ENCODE data around the gene LRRC57.
"Not testable (repeated sequence)": the region's sequence is repeated elsewhere in the genome, so short reads cannot be mapped to it uniquely, and the experiment has no call there.

LRRC57 gene

GRCh38 chr15:42548249-42549031, at the start of gene LRRC57, which contains the start of gene HAUS2:
Gene LRRC57, minus strand, starts transcription at chr15:42548793. Its CDS starts 359 bp downstream, at chr15:42548434.
Gene HAUS2, plus strand, starts transcription at chr15:42548838. Its CDS starts 35 bp downstream, at chr15:42548873.
- peak; percentile 56 for DNase-seq (ENCODE audit: low spot score)
- no peak for FAIRE-seq

- FAIRE-seq: no peak
- DNase-seq (ENCODE audit: low spot score): no peak
Measured at GRCh38 chr15:42595626-42596240, 47.1 kb upstream of the LRRC57 start.

- DNase-seq (ENCODE audit: low spot score) (no peak), FAIRE-seq (no peak)
Measured at GRCh38 chr15:42594095-42594494, 45.5 kb upstream of the LRRC57 start.

GRCh38 chr15:42593143-42593542, 44.5 kb upstream of the LRRC57 start:
- FAIRE-seq: no peak
- no peak for DNase-seq (ENCODE audit: low spot score)

- FAIRE-seq (no peak), DNase-seq (ENCODE audit: low spot score) (no peak)
Measured at GRCh38 chr15:42592716-42593115, 44.1 kb upstream of the LRRC57 start.

- DNase-seq (ENCODE audit: low spot score): peak; percentile 17
- FAIRE-seq: peak; percentile 10
Measured at GRCh38 chr15:42591238-42591934, 42.8 kb upstream of the LRRC57 start.

- FAIRE-seq (no peak), DNase-seq (ENCODE audit: low spot score) (no peak)
Measured at GRCh38 chr15:42590619-42591237, 42.1 kb upstream of the LRRC57 start.

GRCh38 chr15:42584031-42584765, 35.6 kb upstream of the LRRC57 start:
- DNase-seq (ENCODE audit: low spot score) (no peak), FAIRE-seq (no peak)

GRCh38 chr15:42582569-42583375, 34.2 kb upstream of the LRRC57 start:
- DNase-seq (ENCODE audit: low spot score) (no peak), FAIRE-seq (no peak)

- DNase-seq (ENCODE audit: low spot score) (no peak), FAIRE-seq (no peak)
Measured at GRCh38 chr15:42581272-42581730, 32.7 kb upstream of the LRRC57 start.

GRCh38 chr15:42578984-42579537, 30.5 kb upstream of the LRRC57 start:
- FAIRE-seq (no peak), DNase-seq (ENCODE audit: low spot score) (no peak)

GRCh38 chr15:42577514-42578031, 29.0 kb upstream of the LRRC57 start:
- no peak for FAIRE-seq
- DNase-seq (ENCODE audit: low spot score): no peak

- no peak for FAIRE-seq
- DNase-seq (ENCODE audit: low spot score): no peak
Measured at GRCh38 chr15:42576776-42577175, 28.2 kb upstream of the LRRC57 start.

- no peak for FAIRE-seq
Measured at GRCh38 chr15:42576040-42576594, 27.5 kb upstream of the LRRC57 start.

GRCh38 chr15:42575188-42576039, 26.8 kb upstream of the LRRC57 start, which contains the start of gene STARD9:
Gene STARD9, plus strand, starts transcription at chr15:42575606. Its CDS starts 110 bp downstream, at chr15:42575716.
- DNase-seq (ENCODE audit: low spot score): peak; percentile 97
- peak; percentile 48 for FAIRE-seq

More at GRCh38 chr15:42576040-42576594, 27.5 kb upstream of the LRRC57 start:
- DNase-seq (ENCODE audit: low spot score): no peak

- DNase-seq (ENCODE audit: low spot score) (no peak), FAIRE-seq (no peak)
Measured at GRCh38 chr15:42558739-42559138, 10.1 kb upstream of the LRRC57 start.

- DNase-seq (ENCODE audit: low spot score); FAIRE-seq: not testable (repeated sequence)
Measured at GRCh38 chr15:42556550-42557207, 8.1 kb upstream of the LRRC57 start.
